Measurements from ENCODE around the gene RAB3D. TPM values are rescaled to one million over a fixed set of nuclear protein-coding genes. Genes with fewer than 3 reads are reported as not detected.
"Not testable (repeated sequence)": the region's sequence is repeated elsewhere in the genome, so short reads cannot be mapped to it uniquely, and the experiment has no call there.

The RAB3D gene
- total RNA-seq, 1 experiment from 2014 or later: 27.4 TPM

- in situ Hi-C loops (cut with HindIII; ENCODE audit: low pct_unique_long_range_greater_than_20kb, low sequenced_read_pairs): no loop called here
- DNase-seq (ENCODE audit: low read depth): peak; percentile 33
Observed at GRCh38 chr19:11373166-11373884, 33.9 kb upstream of the RAB3D start.

GRCh38 chr19:11370744-11371143 is 31.3 kb upstream of the RAB3D start:
- in situ Hi-C loops (cut with HindIII; ENCODE audit: low pct_unique_long_range_greater_than_20kb, low sequenced_read_pairs): no loop called here
- no peak for DNase-seq (ENCODE audit: low read depth)

- in situ Hi-C loops (cut with HindIII; ENCODE audit: low pct_unique_long_range_greater_than_20kb, low sequenced_read_pairs): no loop called here
- DNase-seq (ENCODE audit: low read depth): no peak
Observed at GRCh38 chr19:11367528-11367927, 28.1 kb upstream of the RAB3D start.

- no peak for DNase-seq (ENCODE audit: low read depth)
- in situ Hi-C loops (cut with HindIII; ENCODE audit: low pct_unique_long_range_greater_than_20kb, low sequenced_read_pairs): no loop called here
Observed at GRCh38 chr19:11365557-11366117, 26.2 kb upstream of the RAB3D start.

GRCh38 chr19:11364935-11365334 is 25.5 kb upstream of the RAB3D start:
- in situ Hi-C loops (cut with HindIII; ENCODE audit: low pct_unique_long_range_greater_than_20kb, low sequenced_read_pairs): no loop called here
- DNase-seq (ENCODE audit: low read depth): no peak

- no peak for DNase-seq (ENCODE audit: low read depth)
- in situ Hi-C loops (cut with HindIII; ENCODE audit: low pct_unique_long_range_greater_than_20kb, low sequenced_read_pairs): no loop called here
Observed at GRCh38 chr19:11364296-11364904, 24.9 kb upstream of the RAB3D start.

GRCh38 chr19:11363881-11364280 is 24.4 kb upstream of the RAB3D start:
- in situ Hi-C loops (cut with HindIII; ENCODE audit: low pct_unique_long_range_greater_than_20kb, low sequenced_read_pairs): no loop called here
- DNase-seq (ENCODE audit: low read depth): no peak

- no peak for DNase-seq (ENCODE audit: low read depth)
- in situ Hi-C loops (cut with HindIII; ENCODE audit: low pct_unique_long_range_greater_than_20kb, low sequenced_read_pairs): no loop called here
Observed at GRCh38 chr19:11361771-11362731, 22.6 kb upstream of the RAB3D start.

GRCh38 chr19:11361037-11361770 is 21.7 kb upstream of the RAB3D start:
- in situ Hi-C loops (cut with HindIII; ENCODE audit: low pct_unique_long_range_greater_than_20kb, low sequenced_read_pairs): no loop called here
- peak; percentile 37 for DNase-seq (ENCODE audit: low read depth)

- DNase-seq (ENCODE audit: low read depth): no peak
- in situ Hi-C loops (cut with HindIII; ENCODE audit: low pct_unique_long_range_greater_than_20kb, low sequenced_read_pairs): no loop called here
Observed at GRCh38 chr19:11359421-11359820, 20.0 kb upstream of the RAB3D start.

GRCh38 chr19:11356676-11357550 is 17.5 kb upstream of the RAB3D start:
- in situ Hi-C loops (cut with HindIII; ENCODE audit: low pct_unique_long_range_greater_than_20kb, low sequenced_read_pairs): no loop called here

GRCh38 chr19:11356074-11356397 is 16.6 kb upstream of the RAB3D start:
- no peak for DNase-seq (ENCODE audit: low read depth)
- in situ Hi-C loops (cut with HindIII; ENCODE audit: low pct_unique_long_range_greater_than_20kb, low sequenced_read_pairs): no loop called here

More at GRCh38 chr19:11356676-11357550, 17.5 kb upstream of the RAB3D start:
- no peak for DNase-seq (ENCODE audit: low read depth)

- DNase-seq (ENCODE audit: low read depth): peak; percentile 88
Observed at GRCh38 chr19:11355160-11356073, 16.0 kb upstream of the RAB3D start, which contains the start of gene PLPPR2. TSS of gene PLPPR2 (plus strand) at chr19:11355432. CDS start at chr19:11357674, 2,242 bp downstream.

GRCh38 chr19:11354102-11354501 is 14.6 kb upstream of the RAB3D start:
- in situ Hi-C loops (cut with HindIII; ENCODE audit: low pct_unique_long_range_greater_than_20kb, low sequenced_read_pairs); DNase-seq (ENCODE audit: low read depth): not testable (repeated sequence)

More at GRCh38 chr19:11355160-11356073, 16.0 kb upstream of the RAB3D start, which contains the start of gene PLPPR2:
- in situ Hi-C loops (cut with HindIII; ENCODE audit: low pct_unique_long_range_greater_than_20kb, low sequenced_read_pairs): no loop called here

GRCh38 chr19:11349171-11349570 is 9.7 kb upstream of the RAB3D start:
- in situ Hi-C loops (cut with HindIII; ENCODE audit: low pct_unique_long_range_greater_than_20kb, low sequenced_read_pairs): no loop called here
- no peak for DNase-seq (ENCODE audit: low read depth)

GRCh38 chr19:11347546-11348039 is 8.1 kb upstream of the RAB3D start:
- DNase-seq (ENCODE audit: low read depth): no peak
- in situ Hi-C loops (cut with HindIII; ENCODE audit: low pct_unique_long_range_greater_than_20kb, low sequenced_read_pairs): no loop called here
